ENCODE data around the gene GGTLC2. TPM values are rescaled to one million over a fixed set of nuclear protein-coding genes. Genes with fewer than 3 reads are reported as not detected.
"Not testable (repeated sequence)": the region's sequence is repeated elsewhere in the genome, so short reads cannot be mapped to it uniquely, and the experiment has no call there.

Gene GGTLC2
- total and polyA plus RNA-seq, 2 donors = not detected

GRCh38 chr22:22649761-22650160 lies 5.3 kb downstream of the GGTLC2 start:
- not testable (repeated sequence) for DNase-seq (ENCODE audit: extremely low spot score); H3K4me3 ChIP-seq (ENCODE audit: low read depth, low read length); H3K27ac ChIP-seq (ENCODE audit: low read depth); H3K36me3 ChIP-seq (ENCODE audit: insufficient read depth); H3K4me1 ChIP-seq (ENCODE audit: insufficient read depth)
- 66% methylated on average over 7 of the region's 8 CpGs for WGBS

GRCh38 chr22:22650398-22650797 lies 6.0 kb downstream of the GGTLC2 start:
- DNase-seq (ENCODE audit: extremely low spot score); H3K36me3 ChIP-seq (ENCODE audit: insufficient read depth); H3K27ac ChIP-seq (ENCODE audit: low read depth); H3K4me1 ChIP-seq (ENCODE audit: insufficient read depth); H3K4me3 ChIP-seq (ENCODE audit: low read depth, low read length): not testable (repeated sequence)
- 40% methylated on average over 7 of the region's 9 CpGs for WGBS

GRCh38 chr22:22650803-22651515 lies 6.5 kb downstream of the GGTLC2 start:
- not testable (repeated sequence) for H3K4me3 ChIP-seq (ENCODE audit: low read depth, low read length); H3K36me3 ChIP-seq (ENCODE audit: insufficient read depth); H3K4me1 ChIP-seq (ENCODE audit: insufficient read depth); H3K27ac ChIP-seq (ENCODE audit: low read depth); DNase-seq (ENCODE audit: extremely low spot score)
- 68% methylated on average over 7 of the region's 8 CpGs for WGBS

GRCh38 chr22:22651593-22651992 lies 7.2 kb downstream of the GGTLC2 start:
- not testable (repeated sequence) for DNase-seq (ENCODE audit: extremely low spot score); H3K27ac ChIP-seq (ENCODE audit: low read depth); H3K36me3 ChIP-seq (ENCODE audit: insufficient read depth); H3K4me3 ChIP-seq (ENCODE audit: low read depth, low read length); H3K4me1 ChIP-seq (ENCODE audit: insufficient read depth)
- WGBS = 12% methylated on average over 7 of the region's 10 CpGs

GRCh38 chr22:22652102-22652501 lies 7.7 kb downstream of the GGTLC2 start:
- 38% methylated on average over 12 of the region's 12 CpGs for WGBS
- not testable (repeated sequence) for H3K4me3 ChIP-seq (ENCODE audit: low read depth, low read length); H3K36me3 ChIP-seq (ENCODE audit: insufficient read depth); H3K4me1 ChIP-seq (ENCODE audit: insufficient read depth); H3K27ac ChIP-seq (ENCODE audit: low read depth); DNase-seq (ENCODE audit: extremely low spot score)

GRCh38 chr22:22652573-22652972 lies 8.2 kb downstream of the GGTLC2 start:
- DNase-seq (ENCODE audit: extremely low spot score); H3K4me3 ChIP-seq (ENCODE audit: low read depth, low read length); H3K27ac ChIP-seq (ENCODE audit: low read depth); H3K4me1 ChIP-seq (ENCODE audit: insufficient read depth); H3K36me3 ChIP-seq (ENCODE audit: insufficient read depth): not testable (repeated sequence)
- 90% methylated on average over 6 of the region's 6 CpGs for WGBS

- H3K27ac ChIP-seq (ENCODE audit: low read depth); H3K4me1 ChIP-seq (ENCODE audit: insufficient read depth); DNase-seq (ENCODE audit: extremely low spot score); H3K4me3 ChIP-seq (ENCODE audit: low read depth, low read length); H3K36me3 ChIP-seq (ENCODE audit: insufficient read depth): not testable (repeated sequence)
- 24% methylated on average over 6 of the region's 13 CpGs for WGBS
Observed at GRCh38 chr22:22653677-22654381, 9.4 kb downstream of the GGTLC2 start.

GRCh38 chr22:22655452-22656290 lies 11.3 kb downstream of the GGTLC2 start:
- Histone ChIP-seq H3K36me3 (ENCODE audit: insufficient read depth) (no peaks in the 10 kb centered on the region), H3K27ac (ENCODE audit: low read depth) (no peak overlapping the region), H3K4me1 (ENCODE audit: insufficient read depth) (no peaks in the 10 kb centered on the region), H3K4me3 (ENCODE audit: low read depth, low read length) (no peak overlapping the region)
- WGBS = 78% methylated on average over 8 of the region's 8 CpGs
- DNase-seq (ENCODE audit: extremely low spot score) = no peak

- no peak for DNase-seq (ENCODE audit: extremely low spot score)
- H3K4me1 ChIP-seq (ENCODE audit: insufficient read depth) = no peaks in the 10 kb centered on the region
- H3K36me3 ChIP-seq (ENCODE audit: insufficient read depth) = no peaks in the 10 kb centered on the region
- 37% methylated on average over 1 of the region's 1 CpG for WGBS
- no peak overlapping the region for H3K27ac ChIP-seq (ENCODE audit: low read depth)
- H3K4me3 ChIP-seq (ENCODE audit: low read depth, low read length) = no peak overlapping the region
Observed at GRCh38 chr22:22657712-22658111, 13.3 kb downstream of the GGTLC2 start.

GRCh38 chr22:22661275-22661674 lies 16.9 kb downstream of the GGTLC2 start:
- Histone ChIP-seq H3K36me3 (ENCODE audit: insufficient read depth) (no peaks in the 10 kb centered on the region), H3K4me3 (ENCODE audit: low read depth, low read length) (no peak overlapping the region), H3K4me1 (ENCODE audit: insufficient read depth) (no peaks in the 10 kb centered on the region), H3K27ac (ENCODE audit: low read depth) (no peak overlapping the region)
- WGBS = 86% methylated on average over 4 of the region's 4 CpGs
- no peak for DNase-seq (ENCODE audit: extremely low spot score)

- Histone ChIP-seq H3K36me3 (ENCODE audit: insufficient read depth) (no peaks in the 10 kb centered on the region), H3K4me1 (ENCODE audit: insufficient read depth) (no peaks in the 10 kb centered on the region), H3K27ac (ENCODE audit: low read depth) (no peak overlapping the region), H3K4me3 (ENCODE audit: low read depth, low read length) (no peak overlapping the region)
- no peak for DNase-seq (ENCODE audit: extremely low spot score)
- 82% methylated on average over 3 of the region's 3 CpGs for WGBS
Observed at GRCh38 chr22:22662095-22662494, 17.7 kb downstream of the GGTLC2 start.

GRCh38 chr22:22663861-22664800 lies 19.7 kb downstream of the GGTLC2 start:
- H3K27ac ChIP-seq (ENCODE audit: low read depth) = no peak overlapping the region
- no peaks in the 10 kb centered on the region for H3K4me1 ChIP-seq (ENCODE audit: insufficient read depth)
- no peak overlapping the region for H3K4me3 ChIP-seq (ENCODE audit: low read depth, low read length)
- 80% methylated on average over 14 of the region's 14 CpGs for WGBS
- no peak for DNase-seq (ENCODE audit: extremely low spot score)
- no peaks in the 10 kb centered on the region for H3K36me3 ChIP-seq (ENCODE audit: insufficient read depth)
